OCI-LY3 (cell line): ENCODE results near the gene CMTM3.

Source experiments
- EZH2phosphoT487 ChIP-seq: fragments of 200-600 bp; shearing (Covaris generic); IDR thresholded peaks from 2 replicates; pipeline ENCODE4 v1.6.1; 2018; ENCODE audit warnings: antibody characterized with exemption, mixed run types, low read depth
- TF ChIP-seq, protein P1 (sequence below): fragments of 200-600, 300-600 bp; sonication (generic); IDR thresholded peaks from 2 replicates; pipeline ENCODE4 v1.5.1; 2014; ENCODE audit warnings: antibody characterized with exemption, low read length, low read depth

DNA sequence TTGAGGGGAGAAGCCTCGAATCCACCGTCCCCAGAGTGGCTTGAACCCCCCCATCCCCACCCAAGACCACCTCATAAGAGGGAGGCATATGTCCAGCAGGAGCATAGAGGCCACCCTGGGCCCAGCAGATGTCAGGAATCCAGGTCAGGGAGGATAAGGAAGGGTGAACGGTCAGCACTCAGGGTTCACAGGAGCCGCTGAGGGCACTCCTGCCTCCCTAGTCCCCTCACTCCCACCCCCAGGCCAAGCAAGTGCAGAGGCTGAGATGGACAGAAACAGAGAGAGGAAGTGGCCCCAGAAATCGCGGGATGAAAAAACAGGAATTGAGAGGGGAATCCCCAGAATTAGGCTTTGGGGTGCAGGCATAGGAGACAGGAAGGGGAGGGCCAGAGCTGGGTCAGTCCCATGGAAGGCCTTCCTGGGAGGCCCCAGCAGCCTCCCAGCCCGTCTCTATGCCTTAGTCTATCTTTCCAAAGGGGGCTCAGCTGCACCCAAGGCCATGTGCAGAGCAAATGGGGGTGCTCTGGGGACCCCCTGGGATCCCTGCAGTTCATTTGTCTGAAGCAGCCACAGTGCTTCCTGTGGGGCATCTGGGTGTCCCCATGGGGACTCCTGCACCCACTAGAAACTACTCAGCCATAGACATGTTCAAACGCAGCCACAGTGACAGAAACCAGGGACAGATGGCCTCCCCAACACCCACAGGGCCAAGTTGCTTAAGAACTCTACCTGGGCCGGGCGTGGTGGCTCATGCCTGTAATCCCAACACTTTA lies 1.7 kb downstream of the CMTM3 start:
- TF ChIP-seq, protein P1, sequence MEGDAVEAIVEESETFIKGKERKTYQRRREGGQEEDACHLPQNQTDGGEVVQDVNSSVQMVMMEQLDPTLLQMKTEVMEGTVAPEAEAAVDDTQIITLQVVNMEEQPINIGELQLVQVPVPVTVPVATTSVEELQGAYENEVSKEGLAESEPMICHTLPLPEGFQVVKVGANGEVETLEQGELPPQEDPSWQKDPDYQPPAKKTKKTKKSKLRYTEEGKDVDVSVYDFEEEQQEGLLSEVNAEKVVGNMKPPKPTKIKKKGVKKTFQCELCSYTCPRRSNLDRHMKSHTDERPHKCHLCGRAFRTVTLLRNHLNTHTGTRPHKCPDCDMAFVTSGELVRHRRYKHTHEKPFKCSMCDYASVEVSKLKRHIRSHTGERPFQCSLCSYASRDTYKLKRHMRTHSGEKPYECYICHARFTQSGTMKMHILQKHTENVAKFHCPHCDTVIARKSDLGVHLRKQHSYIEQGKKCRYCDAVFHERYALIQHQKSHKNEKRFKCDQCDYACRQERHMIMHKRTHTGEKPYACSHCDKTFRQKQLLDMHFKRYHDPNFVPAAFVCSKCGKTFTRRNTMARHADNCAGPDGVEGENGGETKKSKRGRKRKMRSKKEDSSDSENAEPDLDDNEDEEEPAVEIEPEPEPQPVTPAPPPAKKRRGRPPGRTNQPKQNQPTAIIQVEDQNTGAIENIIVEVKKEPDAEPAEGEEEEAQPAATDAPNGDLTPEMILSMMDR: no peak
- no peak for TF ChIP-seq EZH2phosphoT487
